C4-2B (cell line): ENCODE results near the gene LLPH.

Experiments used
- ZFX ChIP-seq: fragments of 450-650 bp; IDR thresholded peaks from 2 replicates; pipeline ENCODE4 v1.6.1; 2017
- TF ChIP-seq, protein P1 (sequence below): fragments of 450-650 bp; conservative IDR thresholded peaks from 2 replicates; pipeline ENCODE4 v1.5.1; 2017; ENCODE audit warnings: mild to moderate bottlenecking

DNA sequence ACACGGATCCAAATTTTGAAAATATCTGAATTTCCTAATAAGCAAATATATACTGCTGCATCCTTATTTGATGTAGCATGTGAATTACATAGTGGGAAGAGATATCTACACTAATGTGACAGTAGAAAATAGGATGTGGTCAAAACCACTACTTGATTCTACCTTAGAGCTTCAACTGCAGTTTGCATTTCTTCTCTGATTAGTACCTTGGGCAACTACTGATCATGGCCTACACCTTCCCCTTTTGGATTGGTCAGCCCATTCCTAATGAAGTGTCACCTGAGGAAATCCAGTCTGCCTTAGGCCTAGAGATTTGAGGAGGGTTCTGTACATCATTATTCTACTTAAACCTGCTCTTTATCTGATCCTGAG is 10.7 kb downstream of the LLPH start:
- TF ChIP-seq, protein P1, sequence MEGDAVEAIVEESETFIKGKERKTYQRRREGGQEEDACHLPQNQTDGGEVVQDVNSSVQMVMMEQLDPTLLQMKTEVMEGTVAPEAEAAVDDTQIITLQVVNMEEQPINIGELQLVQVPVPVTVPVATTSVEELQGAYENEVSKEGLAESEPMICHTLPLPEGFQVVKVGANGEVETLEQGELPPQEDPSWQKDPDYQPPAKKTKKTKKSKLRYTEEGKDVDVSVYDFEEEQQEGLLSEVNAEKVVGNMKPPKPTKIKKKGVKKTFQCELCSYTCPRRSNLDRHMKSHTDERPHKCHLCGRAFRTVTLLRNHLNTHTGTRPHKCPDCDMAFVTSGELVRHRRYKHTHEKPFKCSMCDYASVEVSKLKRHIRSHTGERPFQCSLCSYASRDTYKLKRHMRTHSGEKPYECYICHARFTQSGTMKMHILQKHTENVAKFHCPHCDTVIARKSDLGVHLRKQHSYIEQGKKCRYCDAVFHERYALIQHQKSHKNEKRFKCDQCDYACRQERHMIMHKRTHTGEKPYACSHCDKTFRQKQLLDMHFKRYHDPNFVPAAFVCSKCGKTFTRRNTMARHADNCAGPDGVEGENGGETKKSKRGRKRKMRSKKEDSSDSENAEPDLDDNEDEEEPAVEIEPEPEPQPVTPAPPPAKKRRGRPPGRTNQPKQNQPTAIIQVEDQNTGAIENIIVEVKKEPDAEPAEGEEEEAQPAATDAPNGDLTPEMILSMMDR = no peak
- no peak for TF ChIP-seq ZFX
